ENCODE data around the gene APBA3.

APBA3 gene

GRCh38 chr19:3782330-3782729 lies 20.8 kb upstream of the APBA3 start:
- peaks cover 7% of the 10 kb centered on the region for H3K27me3 Mint-ChIP-seq
- peaks cover 13% of the 10 kb centered on the region for H3K4me1 Mint-ChIP-seq (ENCODE audit: low read depth)
- H3K27ac Mint-ChIP-seq = no peak overlapping the region
- H3K4me3 Mint-ChIP-seq = no peak overlapping the region
- H3K9me3 Mint-ChIP-seq = peaks cover 22% of the 10 kb centered on the region
- intact Hi-C loops (cut with micrococcal nuclease) = no loop called here
- H3K36me3 Mint-ChIP-seq (ENCODE audit: low read depth) = peaks cover 56% of the 10 kb centered on the region

GRCh38 chr19:3781603-3782002 lies 20.1 kb upstream of the APBA3 start:
- peaks cover 19% of the 10 kb centered on the region for H3K4me1 Mint-ChIP-seq (ENCODE audit: low read depth)
- H3K27me3 Mint-ChIP-seq = peaks cover 4% of the 10 kb centered on the region
- no peak overlapping the region for H3K4me3 Mint-ChIP-seq
- H3K36me3 Mint-ChIP-seq (ENCODE audit: low read depth) = peaks cover 57% of the 10 kb centered on the region
- intact Hi-C loops (cut with micrococcal nuclease) = no loop called here
- H3K27ac Mint-ChIP-seq = no peak overlapping the region
- peaks cover 25% of the 10 kb centered on the region for H3K9me3 Mint-ChIP-seq

DNA sequence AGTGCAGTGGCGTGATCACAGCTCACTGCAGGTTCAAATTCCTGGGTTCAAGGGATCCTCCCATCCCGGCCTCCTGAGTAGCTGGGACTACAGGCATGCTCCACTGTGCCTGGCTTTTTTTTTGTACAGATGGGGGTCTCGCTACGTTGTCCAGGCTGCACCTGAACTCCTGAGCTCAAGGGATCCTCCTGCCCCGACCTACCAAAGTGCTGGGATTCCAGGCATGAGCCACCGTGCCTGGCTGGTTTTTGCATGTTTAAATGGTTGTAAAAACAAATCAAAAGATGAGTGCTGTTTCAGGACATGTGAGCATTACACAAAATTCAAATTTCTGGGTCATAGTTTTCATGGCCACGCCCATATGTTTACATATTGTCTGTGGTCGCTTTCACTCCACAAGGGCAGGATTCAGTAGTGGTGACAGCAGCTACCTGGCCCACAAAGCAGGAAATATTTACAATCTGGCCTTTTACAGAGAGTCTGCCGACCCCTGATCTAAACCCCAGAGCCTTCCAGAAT lies 19.4 kb upstream of the APBA3 start:
- peaks cover 19% of the 10 kb centered on the region for H3K4me1 Mint-ChIP-seq (ENCODE audit: low read depth)
- no peak overlapping the region for H3K4me3 Mint-ChIP-seq
- peaks cover 1% of the 10 kb centered on the region for H3K27me3 Mint-ChIP-seq
- H3K36me3 Mint-ChIP-seq (ENCODE audit: low read depth) = peaks cover 57% of the 10 kb centered on the region
- intact Hi-C loops (cut with micrococcal nuclease) = no loop called here
- no peak overlapping the region for H3K27ac Mint-ChIP-seq
- peaks cover 29% of the 10 kb centered on the region for H3K9me3 Mint-ChIP-seq

- intact Hi-C loops (cut with micrococcal nuclease) = no loop called here
- no peak overlapping the region for H3K4me3 Mint-ChIP-seq
- peaks cover 43% of the 10 kb centered on the region for H3K36me3 Mint-ChIP-seq (ENCODE audit: low read depth)
- H3K4me1 Mint-ChIP-seq (ENCODE audit: low read depth) = peaks cover 5% of the 10 kb centered on the region
- peaks cover 29% of the 10 kb centered on the region for H3K9me3 Mint-ChIP-seq
- no peak overlapping the region for H3K27ac Mint-ChIP-seq
- no peaks in the 10 kb centered on the region for H3K27me3 Mint-ChIP-seq
Observed at GRCh38 chr19:3778899-3779723, 17.6 kb upstream of the APBA3 start.

- intact Hi-C loops (cut with micrococcal nuclease) = no loop called here
- no peak overlapping the region for H3K4me3 Mint-ChIP-seq
- H3K27ac Mint-ChIP-seq = no peak overlapping the region
- H3K36me3 Mint-ChIP-seq (ENCODE audit: low read depth) = peaks cover 35% of the 10 kb centered on the region
- H3K9me3 Mint-ChIP-seq = peaks cover 29% of the 10 kb centered on the region
- peaks cover 5% of the 10 kb centered on the region for H3K4me1 Mint-ChIP-seq (ENCODE audit: low read depth)
- H3K27me3 Mint-ChIP-seq = no peaks in the 10 kb centered on the region
Observed at GRCh38 chr19:3778104-3778867, 16.8 kb upstream of the APBA3 start.

GRCh38 chr19:3776479-3777040 lies 15.1 kb upstream of the APBA3 start:
- Mint-ChIP-seq H3K4me1 (ENCODE audit: low read depth) (peaks cover 5% of the 10 kb centered on the region), H3K4me3 (no peak overlapping the region), H3K27me3 (peaks cover 2% of the 10 kb centered on the region), H3K9me3 (peaks cover 13% of the 10 kb centered on the region), H3K27ac (no peak overlapping the region), H3K36me3 (ENCODE audit: low read depth) (peaks cover 18% of the 10 kb centered on the region)
- intact Hi-C loops (cut with micrococcal nuclease) = no loop called here

GRCh38 chr19:3775831-3776230 lies 14.3 kb upstream of the APBA3 start:
- Mint-ChIP-seq H3K27ac (no peak overlapping the region), H3K9me3 (peaks cover 7% of the 10 kb centered on the region), H3K4me1 (ENCODE audit: low read depth) (peaks cover 5% of the 10 kb centered on the region), H3K27me3 (peaks cover 2% of the 10 kb centered on the region), H3K36me3 (ENCODE audit: low read depth) (peaks cover 14% of the 10 kb centered on the region), H3K4me3 (no peak overlapping the region)
- intact Hi-C loops (cut with micrococcal nuclease) = no loop called here

GRCh38 chr19:3775374-3775711 lies 13.9 kb upstream of the APBA3 start:
- Mint-ChIP-seq H3K4me1 (ENCODE audit: low read depth) (peaks cover 5% of the 10 kb centered on the region), H3K4me3 (no peak overlapping the region), H3K9me3 (peaks cover 7% of the 10 kb centered on the region), H3K36me3 (ENCODE audit: low read depth) (peaks cover 14% of the 10 kb centered on the region), H3K27me3 (peaks cover 2% of the 10 kb centered on the region), H3K27ac (no peak overlapping the region)
- intact Hi-C loops (cut with micrococcal nuclease) = no loop called here

DNA sequence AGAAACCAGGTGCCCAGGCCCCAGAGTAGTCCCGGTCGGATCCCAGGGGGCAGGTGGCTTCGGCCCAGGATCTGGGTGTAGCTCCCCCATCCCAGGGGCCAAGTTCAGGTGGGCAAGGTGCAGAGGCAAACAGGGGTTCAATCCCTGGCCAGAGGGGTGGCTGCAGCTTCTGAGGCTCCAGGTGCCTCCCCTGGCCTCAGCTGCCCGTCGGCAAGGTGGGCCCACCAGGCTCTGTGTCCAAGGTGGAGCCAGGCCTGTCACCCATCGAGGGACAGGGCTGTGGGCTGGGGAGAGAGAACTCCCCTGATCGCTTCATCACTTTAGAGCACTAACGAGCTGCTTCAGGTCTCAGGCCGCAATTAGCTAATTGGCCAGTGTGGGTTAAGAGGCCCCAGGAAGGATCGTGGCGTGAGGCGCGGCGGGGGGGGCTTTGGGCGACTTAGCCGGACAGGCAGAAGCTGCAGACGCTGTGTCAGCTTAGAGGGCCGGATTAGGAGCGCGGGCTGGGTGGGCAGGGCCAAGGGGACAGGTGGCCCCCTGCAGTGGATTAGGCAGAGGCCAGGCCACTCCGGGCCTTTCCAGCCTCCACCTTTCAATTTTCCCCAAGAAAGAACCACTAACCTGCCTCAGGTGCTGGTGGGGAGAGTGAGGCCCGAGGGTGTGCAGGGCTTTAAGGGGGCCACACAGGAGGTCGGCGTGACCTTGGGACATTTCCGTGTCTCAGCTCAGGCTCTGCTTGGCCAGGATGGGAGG lies 13.3 kb upstream of the APBA3 start:
- Mint-ChIP-seq H3K9me3 (peaks cover 7% of the 10 kb centered on the region), H3K4me3 (no peak overlapping the region), H3K4me1 (ENCODE audit: low read depth) (peaks cover 5% of the 10 kb centered on the region), H3K27ac (no peak overlapping the region), H3K36me3 (ENCODE audit: low read depth) (peaks cover 19% of the 10 kb centered on the region), H3K27me3 (peaks cover 2% of the 10 kb centered on the region)
- intact Hi-C loops (cut with micrococcal nuclease) = no loop called here

GRCh38 chr19:3773814-3774515 lies 12.5 kb upstream of the APBA3 start:
- Mint-ChIP-seq H3K27me3 (peaks cover 2% of the 10 kb centered on the region), H3K4me1 (ENCODE audit: low read depth) (peaks cover 5% of the 10 kb centered on the region), H3K4me3 (no peak overlapping the region), H3K27ac (no peak overlapping the region), H3K9me3 (peaks cover 7% of the 10 kb centered on the region), H3K36me3 (ENCODE audit: low read depth) (peaks cover 27% of the 10 kb centered on the region)
- intact Hi-C loops (cut with micrococcal nuclease) = no loop called here

DNA sequence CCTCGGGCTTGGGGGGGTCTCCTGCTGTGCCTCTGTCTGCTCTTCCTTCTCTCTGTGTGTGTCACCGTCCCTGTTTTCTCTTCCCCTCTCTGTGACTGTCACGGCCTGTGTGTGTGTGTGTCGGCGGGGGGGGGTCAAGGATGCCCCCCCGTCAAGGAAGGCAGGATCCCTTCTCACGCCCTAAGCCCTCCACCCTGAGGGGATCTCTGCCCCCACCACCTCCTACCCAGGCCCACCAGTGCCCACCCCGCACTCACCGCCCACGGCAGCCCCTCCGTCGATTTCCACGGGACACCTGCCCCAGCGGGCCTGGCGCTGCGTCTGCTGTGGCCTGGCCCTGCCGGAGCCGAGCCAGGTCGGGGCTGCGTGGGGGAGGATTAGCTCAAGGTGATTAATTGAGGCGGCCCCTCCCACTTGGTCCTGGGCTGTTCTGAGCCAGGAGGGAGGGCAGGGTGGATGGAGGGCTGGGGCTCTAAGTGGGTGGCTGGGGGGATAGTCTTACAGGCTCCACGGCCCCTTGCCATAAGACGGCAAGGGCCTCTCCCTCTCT lies 10.5 kb upstream of the APBA3 start, which contains the start of gene RAX2:
Gene RAX2 (minus strand): TSS at position 323 of the 550 bp plus-strand sequence. CDS start 486 bp downstream, outside the sequence.
- intact Hi-C loops (cut with micrococcal nuclease) = no loop called here
- no peak within 1 kb of the TSS for H3K27ac Mint-ChIP-seq
- H3K36me3 Mint-ChIP-seq (ENCODE audit: low read depth) = peaks cover 33% of the 10 kb centered on the region
- H3K9me3 Mint-ChIP-seq = peaks cover 7% of the 10 kb centered on the region
- H3K4me3 Mint-ChIP-seq = no peak within 1 kb of the TSS
- peaks cover 3% of the 10 kb centered on the region for H3K4me1 Mint-ChIP-seq (ENCODE audit: low read depth)
- peaks cover 2% of the 10 kb centered on the region for H3K27me3 Mint-ChIP-seq

- H3K27me3 Mint-ChIP-seq = peaks cover 2% of the 10 kb centered on the region
- no peak overlapping the region for H3K27ac Mint-ChIP-seq
- H3K36me3 Mint-ChIP-seq (ENCODE audit: low read depth) = peaks cover 40% of the 10 kb centered on the region
- intact Hi-C loops (cut with micrococcal nuclease) = no loop called here
- peaks cover under 1% of the 10 kb centered on the region for H3K9me3 Mint-ChIP-seq
- no peak overlapping the region for H3K4me3 Mint-ChIP-seq
- peaks cover 6% of the 10 kb centered on the region for H3K4me1 Mint-ChIP-seq (ENCODE audit: low read depth)
Observed at GRCh38 chr19:3771000-3771905, 9.8 kb upstream of the APBA3 start.

All from dendritic cell treated with granulocyte-macrophage colony-stimulating factor and Interleukin-4, amounts not matched to agents 40 ng/mL and 50 ng/mL, for 4 days (primary cell).